A549 (cell line): ENCODE measurements around the gene PRKAR1B. TPM values are rescaled to one million over a fixed set of nuclear protein-coding genes. Genes with fewer than 3 reads are reported as not detected.
"Not testable (repeated sequence)": the region's sequence is repeated elsewhere in the genome, so short reads cannot be mapped to it uniquely, and the experiment has no call there.

Source experiments
- ATAC-seq, 2 experiments: fragments of 200-7000 bp in 1 of 2; fragments of >200 bp in 1 of 2; cut with Nextera tagmentation in 1 of 2; cut with Tn5 transposase in 1 of 2; 3 replicates each; pipeline versions ENCODE4 v1.8.0 to v1.9.1; 2018 to 2020; ENCODE audit warnings: mild to moderate bottlenecking in 1 of 2, moderate library complexity in 1 of 2
- CTCF ChIA-PET: fragments of 300-600 bp; sonication (Branson Sonifier 250); formaldehyde crosslinking; extraction: SDS; loops from one replicate; lab custom pipeline; 2021; ENCODE audit warnings: antibody characterized with exemption, inconsistent platforms; lab: Yijun Ruan, JAX
- POLR2A ChIA-PET: fragments of 350-600 bp; formaldehyde crosslinking; extraction: SDS; loops from one replicate; lab custom pipeline; 2021; ENCODE audit warnings: antibody characterized with exemption, inconsistent platforms; lab: Yijun Ruan, JAX
- DNase-seq, 2 experiments: peaks; one replicate each; pipeline versions ENCODE4 v3.0.0 to v3.0.0-alpha.2; 2011 to 2016; ENCODE audit warnings: low read depth in 1 of 2, low spot score in 1 of 2
- FAIRE-seq: peaks from 2 replicates; lab custom pipeline; 2011; peaks lifted over from hg19 to GRCh38; lab: Jason Lieb, UNC
- H3K27ac ChIP-seq, 2 experiments: fragments of >200 bp; sonication (Bioruptor Twin); formaldehyde crosslinking; 3 replicates each; pipeline ENCODE4 v1.5.1; 2016 to 2017
- H3K4me1 ChIP-seq: fragments of >200 bp; sonication (Bioruptor Twin); formaldehyde crosslinking; 3 replicates; pipeline ENCODE4 v1.6.1; 2016
- H3K4me2 ChIP-seq: fragments of >200 bp; sonication (Bioruptor Twin); formaldehyde crosslinking; 3 replicates; pipeline ENCODE4 v1.6.1; 2016
- H3K4me3 ChIP-seq: fragments of >200 bp; sonication (Bioruptor Twin); formaldehyde crosslinking; 3 replicates; pipeline ENCODE4 v1.5.1; 2016
- H3K9me3 ChIP-seq: fragments of >200 bp; sonication (Bioruptor Twin); formaldehyde crosslinking; 3 replicates; pipeline ENCODE4 v1.6.1; 2016
- CBX2 ChIP-seq: fragments of 200-600 bp; sonication (generic); IDR thresholded peaks from 2 replicates; pipeline ENCODE4 v1.6.1; 2016; ENCODE audit warnings: low read depth, mild to moderate bottlenecking, borderline replicate concordance
- E2F6 ChIP-seq: IDR thresholded peaks from 2 replicates; pipeline ENCODE4 v1.6.1; 2012; ENCODE audit warnings: low read depth, borderline replicate concordance
- EP300 ChIP-seq, 2 experiments: fragments of >200 bp; sonication (Bioruptor Twin); formaldehyde crosslinking; IDR thresholded peaks; 2 replicates in 1 of 2; 3 replicates in 1 of 2; pipeline ENCODE4 v1.6.1; 2016 to 2017
- HDAC2 ChIP-seq: fragments of 200-600 bp; sonication (generic); IDR thresholded peaks from 2 replicates; pipeline ENCODE4 v1.6.1; 2016
- HES2 ChIP-seq: fragments of >200 bp; sonication (Bioruptor Twin); formaldehyde crosslinking; IDR thresholded peaks from 2 replicates; pipeline ENCODE4 v1.6.1; 2016
- HEYL ChIP-seq: fragments of 250-450 bp; sonication (Bioruptor Pico); IDR thresholded peaks from 2 replicates; pipeline ENCODE4 v1.8.0; 2021; ENCODE audit warnings: mild to moderate bottlenecking, moderate library complexity
- JUN ChIP-seq, 2 experiments: fragments of >200 bp; sonication (Bioruptor Twin); formaldehyde crosslinking; IDR thresholded peaks; 2 replicates in 1 of 2; 3 replicates in 1 of 2; pipeline ENCODE4 v1.6.1; 2016 to 2017
- KDM5A ChIP-seq: fragments of 200-600 bp; sonication (generic); IDR thresholded peaks from 2 replicates; pipeline ENCODE4 v1.6.1; 2016; ENCODE audit warnings: antibody characterized with exemption, mild to moderate bottlenecking
- MAZ ChIP-seq: fragments of 150-350 bp; IDR thresholded peaks from 2 replicates; pipeline ENCODE4 v1.6.1; 2014; ENCODE audit warnings: antibody characterized with exemption, low read depth, low read length, borderline replicate concordance
- NR3C1 ChIP-seq: fragments of >200 bp; sonication (Bioruptor Twin); formaldehyde crosslinking; IDR thresholded peaks from 3 replicates; pipeline ENCODE4 v1.6.1; 2017
- PHF8 ChIP-seq: fragments of 200-600 bp; sonication (generic); IDR thresholded peaks from 2 replicates; pipeline ENCODE4 v1.6.1; 2016; ENCODE audit warnings: low read depth, mild to moderate bottlenecking, antibody characterized with exemption, moderate library complexity, borderline replicate concordance
- RCOR1 ChIP-seq: fragments of 150-350 bp; IDR thresholded peaks from 2 replicates; pipeline ENCODE4 v1.6.1; 2014; ENCODE audit warnings: antibody characterized with exemption, low read length, low read depth
- RNF2 ChIP-seq: fragments of 200-600 bp; sonication (generic); IDR thresholded peaks from 2 replicates; pipeline ENCODE4 v1.6.1; 2016; ENCODE audit warnings: low read depth, mild to moderate bottlenecking, antibody characterized with exemption, moderate library complexity, borderline replicate concordance
- SMC3 ChIP-seq: fragments of >200 bp; sonication (Bioruptor Twin); formaldehyde crosslinking; IDR thresholded peaks from 3 replicates; pipeline ENCODE4 v1.6.1; 2018; ENCODE audit warnings: inconsistent platforms
- TFCP2L1 ChIP-seq: fragments of 250-450 bp; sonication (Bioruptor Pico); IDR thresholded peaks from 2 replicates; pipeline ENCODE4 v1.5.0; 2021; ENCODE audit warnings: mild to moderate bottlenecking
- USF2 ChIP-seq: fragments of 450-650 bp; IDR thresholded peaks from 2 replicates; pipeline ENCODE4 v1.6.1; 2014; ENCODE audit warnings: antibody characterized with exemption
- ZFP36 ChIP-seq: fragments of 450-650 bp; IDR thresholded peaks from 2 replicates; pipeline ENCODE4 v1.6.1; 2014; ENCODE audit warnings: borderline replicate concordance; ENCODE audit not compliant: partially characterized antibody
- WGBS: methylation state at CpG from one replicate; pipeline ENCODE4 v1.1.6; 2017; ENCODE audit errors: missing lambda C conversion rate; 5-methylcytosine and 5-hydroxymethylcytosine counted together
- polyA plus RNA-seq, 4 experiments: library from polyadenylated mRNA; depleted of rRNA in 3 of 4; stranded (reverse); fragments of >200 nt; fragmentation: RNase III in 1 of 4; extraction: RNeasy Plus Mini Kit Qiagen cat#74134 plus additional on column Dnase treatment in 1 of 4; gene quantifications; 2 replicates in 3 of 4; 3 replicates in 1 of 4; pipeline ENCODE4 v1.2.3, GENCODE V29; 2011 to 2017
- TF ChIP-seq, protein P1 (sequence below): fragments of 200-600 bp; sonication (generic); IDR thresholded peaks from 2 replicates; pipeline ENCODE4 v1.6.1; 2016; ENCODE audit warnings: antibody characterized with exemption, mild to moderate bottlenecking, moderate library complexity

PRKAR1B gene
- polyA plus RNA-seq, 2 of the 4 experiments (the other 2 are of a cell fraction): 10.1 to 33.7 TPM

- no peaks in the 10 kb centered on the region for H3K4me1 ChIP-seq
- DNase-seq: no peak
- 95% methylated on average over 23 of the region's 23 CpGs for WGBS
- no peak for FAIRE-seq
- H3K4me3 ChIP-seq: no peak overlapping the region
- no peaks in the 10 kb centered on the region for H3K9me3 ChIP-seq
- H3K4me2 ChIP-seq: no peak overlapping the region
- H3K27ac ChIP-seq: no peak overlapping the region
- ChIA-PET CTCF (no interaction called here), POLR2A (no interaction called here)
- ATAC-seq: no peak
- TF ChIP-seq JUN (IDR thresholded peaks at IDR 0.05): no peak
Measured at GRCh38 chr7:745431-746154, 18.5 kb upstream of the PRKAR1B start.

DNA sequence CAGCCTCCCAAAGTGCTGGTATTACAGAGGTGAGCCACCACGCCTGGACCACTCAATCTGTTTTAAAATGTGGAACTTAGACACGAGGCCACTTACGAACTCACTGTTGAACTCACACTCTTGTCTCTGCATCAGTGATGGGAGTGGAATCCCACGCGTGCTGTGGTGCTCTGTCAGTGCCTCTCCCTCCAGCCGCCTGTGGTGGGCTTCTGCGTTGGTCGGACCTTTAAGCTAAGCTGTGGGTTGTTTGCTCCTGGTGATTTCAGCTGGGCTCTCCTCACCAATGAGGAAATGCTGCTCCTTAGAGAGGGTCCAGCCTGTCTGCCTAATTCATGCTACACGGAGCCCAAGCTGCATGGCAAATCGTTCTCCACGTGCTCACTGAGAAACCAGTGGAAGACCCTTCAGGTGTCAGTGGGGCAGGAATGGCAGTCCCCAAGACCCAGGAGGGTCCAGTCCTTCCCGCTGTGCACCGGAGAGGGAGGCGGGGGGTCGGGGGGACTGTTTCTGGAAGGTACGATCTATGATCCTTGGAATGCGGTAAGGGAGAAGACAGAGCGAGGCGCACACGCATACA, 17.9 kb upstream of the PRKAR1B start:
- 94% methylated on average over 19 of the region's 20 CpGs for WGBS
- H3K27ac ChIP-seq: no peak overlapping the region
- FAIRE-seq: no peak
- TF ChIP-seq HDAC2 (no peak), NR3C1 (no peak), USF2 (no peak), HES2 (no peak), PHF8 (no peak), EP300 (IDR thresholded peaks at IDR 0.05) (no peak), RCOR1 (no peak), TFCP2L1 (CRISPR knock-in tag) (no peak)
- TF ChIP-seq, all 56 proteins: peak for 0
- POLR2A ChIA-PET: no interaction called here
- no peaks in the 10 kb centered on the region for H3K9me3 ChIP-seq
- H3K4me3 ChIP-seq: no peak overlapping the region
- no peak overlapping the region for H3K4me2 ChIP-seq
- no peak for DNase-seq
- CTCF ChIA-PET: no interaction called here
- no peak for ATAC-seq
- H3K4me1 ChIP-seq: no peaks in the 10 kb centered on the region

- POLR2A ChIA-PET, DNase-seq, FAIRE-seq, ATAC-seq, H3K4me1 ChIP-seq, H3K9me3 ChIP-seq, H3K27ac ChIP-seq, H3K4me3 ChIP-seq, H3K4me2 ChIP-seq: not testable (repeated sequence)
- CTCF ChIA-PET: interaction anchor here (1.4 kb wide), 1 partner anchor 421 kb away, joined by 4 read pairs; no protein-coding TSS in a partner anchor
- 96% methylated on average over 5 of the region's 5 CpGs for WGBS
Measured at GRCh38 chr7:744128-744520, 17.0 kb upstream of the PRKAR1B start.

DNA sequence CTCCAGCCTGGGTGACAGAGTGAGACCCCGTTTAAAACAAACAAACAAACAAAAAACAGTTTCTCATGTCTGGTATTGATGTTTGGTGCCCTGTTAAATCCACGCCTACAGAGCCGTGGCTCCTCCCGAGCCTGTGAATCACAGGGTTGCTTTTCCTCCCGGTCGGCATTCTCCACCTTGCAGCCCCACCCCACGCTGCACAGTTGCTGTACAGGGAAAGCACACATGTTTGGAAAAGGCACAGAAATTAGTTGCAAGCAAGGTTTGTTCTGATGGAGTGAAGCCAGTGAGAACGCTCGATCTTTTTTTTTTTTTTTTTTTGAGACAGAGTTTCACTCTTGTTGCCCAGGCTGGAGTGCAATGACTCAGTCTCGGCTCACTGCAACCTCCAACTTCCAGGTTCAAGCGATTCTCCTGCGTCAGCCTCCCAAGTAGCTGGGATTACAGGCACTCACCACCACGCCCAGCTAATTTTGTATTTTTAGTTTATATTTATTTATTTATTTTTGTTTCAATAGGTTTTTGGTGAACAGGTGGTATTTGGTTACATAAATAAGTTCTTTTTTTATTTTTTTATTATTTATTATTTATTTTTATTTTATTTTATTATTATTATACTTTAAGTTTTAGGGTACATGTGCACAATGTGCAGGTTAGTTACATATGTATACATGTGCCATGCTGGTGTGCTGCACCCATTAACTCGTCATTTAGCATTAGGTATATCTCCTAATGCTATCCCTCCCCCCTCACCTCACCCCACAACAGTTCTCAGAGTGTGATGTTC, 16.5 kb upstream of the PRKAR1B start:
- POLR2A ChIA-PET: not testable (repeated sequence)

GRCh38 chr7:742791-743190, 15.7 kb upstream of the PRKAR1B start:
- DNase-seq: no peak
- Histone ChIP-seq H3K4me1 (no peaks in the 10 kb centered on the region), H3K4me2 (no peak overlapping the region), H3K9me3 (no peaks in the 10 kb centered on the region), H3K27ac (no peak overlapping the region), H3K4me3 (no peak overlapping the region)
- no peak for FAIRE-seq
- CTCF ChIA-PET: interaction anchor here (1.2 to 1.4 kb wide), 2 partner anchors 130 to 420 kb away, joined by 3 to 4 read pairs; no protein-coding TSS in a partner anchor
- WGBS: 79% methylated on average over 8 of the region's 8 CpGs
- POLR2A ChIA-PET: no interaction called here
- no peak for ATAC-seq
- TF ChIP-seq HEYL (CRISPR knock-in tag) (no peak), KDM5A (no peak), CBX2 (no peak), HES2 (no peak), ZFP36 (no peak), E2F6 (no peak), MAZ (no peak), SMC3 (no peak), RNF2 (no peak)
- TF ChIP-seq, protein P1, sequence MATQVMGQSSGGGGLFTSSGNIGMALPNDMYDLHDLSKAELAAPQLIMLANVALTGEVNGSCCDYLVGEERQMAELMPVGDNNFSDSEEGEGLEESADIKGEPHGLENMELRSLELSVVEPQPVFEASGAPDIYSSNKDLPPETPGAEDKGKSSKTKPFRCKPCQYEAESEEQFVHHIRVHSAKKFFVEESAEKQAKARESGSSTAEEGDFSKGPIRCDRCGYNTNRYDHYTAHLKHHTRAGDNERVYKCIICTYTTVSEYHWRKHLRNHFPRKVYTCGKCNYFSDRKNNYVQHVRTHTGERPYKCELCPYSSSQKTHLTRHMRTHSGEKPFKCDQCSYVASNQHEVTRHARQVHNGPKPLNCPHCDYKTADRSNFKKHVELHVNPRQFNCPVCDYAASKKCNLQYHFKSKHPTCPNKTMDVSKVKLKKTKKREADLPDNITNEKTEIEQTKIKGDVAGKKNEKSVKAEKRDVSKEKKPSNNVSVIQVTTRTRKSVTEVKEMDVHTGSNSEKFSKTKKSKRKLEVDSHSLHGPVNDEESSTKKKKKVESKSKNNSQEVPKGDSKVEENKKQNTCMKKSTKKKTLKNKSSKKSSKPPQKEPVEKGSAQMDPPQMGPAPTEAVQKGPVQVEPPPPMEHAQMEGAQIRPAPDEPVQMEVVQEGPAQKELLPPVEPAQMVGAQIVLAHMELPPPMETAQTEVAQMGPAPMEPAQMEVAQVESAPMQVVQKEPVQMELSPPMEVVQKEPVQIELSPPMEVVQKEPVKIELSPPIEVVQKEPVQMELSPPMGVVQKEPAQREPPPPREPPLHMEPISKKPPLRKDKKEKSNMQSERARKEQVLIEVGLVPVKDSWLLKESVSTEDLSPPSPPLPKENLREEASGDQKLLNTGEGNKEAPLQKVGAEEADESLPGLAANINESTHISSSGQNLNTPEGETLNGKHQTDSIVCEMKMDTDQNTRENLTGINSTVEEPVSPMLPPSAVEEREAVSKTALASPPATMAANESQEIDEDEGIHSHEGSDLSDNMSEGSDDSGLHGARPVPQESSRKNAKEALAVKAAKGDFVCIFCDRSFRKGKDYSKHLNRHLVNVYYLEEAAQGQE: no peak

More for the DNA sequence above, 16.5 kb upstream of the PRKAR1B start:
- not testable (repeated sequence) for DNase-seq, H3K9me3 ChIP-seq, H3K4me1 ChIP-seq, ATAC-seq, FAIRE-seq, H3K27ac ChIP-seq, H3K4me2 ChIP-seq, H3K4me3 ChIP-seq
- CTCF ChIA-PET: interaction anchor here (1.4 kb wide), 1 partner anchor 421 kb away, joined by 4 read pairs; no protein-coding TSS in a partner anchor
- 82% methylated on average over 14 of the region's 14 CpGs for WGBS
